ENCODE results near the gene SERF2.
"Not testable (repeated sequence)": the region's sequence is repeated elsewhere in the genome, so short reads cannot be mapped to it uniquely, and the experiment has no call there.

The SERF2 gene

DNA sequence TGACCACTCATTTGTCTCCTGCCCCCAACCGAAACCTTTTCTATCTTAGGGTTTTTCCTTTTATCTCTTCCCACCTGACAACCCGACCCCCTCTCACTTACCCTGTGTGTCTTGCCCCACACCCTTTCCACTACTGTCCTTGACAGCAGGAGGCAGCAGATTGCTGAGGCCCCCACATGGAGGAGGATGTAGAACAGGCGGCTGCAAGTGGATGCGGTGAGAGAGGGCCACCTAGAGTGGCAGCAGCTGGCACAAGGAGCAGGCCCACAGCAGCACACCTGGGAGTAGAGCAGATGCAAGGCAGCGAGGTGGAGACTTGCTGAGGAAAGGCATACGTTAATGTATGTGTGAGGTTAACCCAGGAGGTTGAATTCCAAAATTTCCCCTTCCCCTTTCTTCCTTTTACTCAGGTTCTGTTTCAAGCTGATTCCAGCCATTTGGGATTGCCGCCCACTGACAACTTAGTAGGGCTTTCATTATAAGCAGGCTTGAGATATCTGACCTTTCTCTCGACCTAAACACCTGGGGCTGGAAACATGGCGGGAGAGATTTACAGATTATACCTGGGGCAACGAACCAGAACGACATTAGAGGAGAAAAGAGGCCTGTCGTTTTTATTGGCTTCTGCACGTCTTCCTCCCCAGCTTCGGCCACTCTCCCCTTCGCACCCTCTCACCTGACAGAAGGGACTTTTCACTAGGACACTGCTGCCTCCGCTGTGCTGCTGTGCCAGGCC is 7.3 kb downstream of the SERF2 start:
- TF ChIP-seq JUND (IDR thresholded peaks at IDR 0.05; ENCODE audit: low read depth): no peak
- DNase-seq (ENCODE audit: low read depth in 1 of 2, low spot score in 1 of 2): peak in 1 of 2 experiments; percentile 35
- in situ Hi-C loops (cut with HindIII; ENCODE audit: low pct_unique_long_range_greater_than_20kb, low sequenced_read_pairs): no loop called here

DNA sequence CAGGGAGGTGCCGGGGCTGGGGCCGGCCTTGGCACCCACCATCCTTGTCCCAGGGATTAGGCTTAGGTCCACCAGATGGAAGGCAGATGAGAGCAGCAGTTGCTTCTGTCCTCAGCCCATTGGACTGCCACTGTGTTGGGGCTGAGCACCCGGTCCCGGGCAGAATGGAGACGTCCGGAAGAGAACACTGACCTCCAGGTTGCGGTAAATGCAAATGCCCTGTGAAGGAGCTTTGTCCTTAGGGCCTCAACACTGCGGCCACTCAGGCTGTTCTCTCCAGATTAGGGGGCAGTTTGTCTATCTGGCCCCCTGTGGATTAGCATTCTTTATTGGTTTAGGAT is 7.8 kb downstream of the SERF2 start, which contains the start of gene SERINC4:
Gene SERINC4 (minus strand): TSS at position 276 of the 341 bp plus-strand sequence. CDS start 234 bp downstream, at position 42.
- in situ Hi-C loops (cut with HindIII; ENCODE audit: low pct_unique_long_range_greater_than_20kb, low sequenced_read_pairs): no loop called here
- DNase-seq (ENCODE audit: low read depth in 1 of 2, low spot score in 1 of 2): no peak
- TF ChIP-seq JUND (IDR thresholded peaks at IDR 0.05; ENCODE audit: low read depth): no peak

- DNase-seq (ENCODE audit: low read depth in 1 of 2, low spot score in 1 of 2): peak; percentile 54 to 93
- in situ Hi-C loops (cut with HindIII; ENCODE audit: low pct_unique_long_range_greater_than_20kb, low sequenced_read_pairs): no loop called here
- TF ChIP-seq JUND (IDR thresholded peaks at IDR 0.05; ENCODE audit: low read depth): no peak
Observed at GRCh38 chr15:43800286-43801141, 8.4 kb downstream of the SERF2 start, which contains the start of gene HYPK. Gene HYPK, plus strand, starts transcription at chr15:43800599. Its CDS starts 24 bp downstream, at chr15:43800623.

DNA sequence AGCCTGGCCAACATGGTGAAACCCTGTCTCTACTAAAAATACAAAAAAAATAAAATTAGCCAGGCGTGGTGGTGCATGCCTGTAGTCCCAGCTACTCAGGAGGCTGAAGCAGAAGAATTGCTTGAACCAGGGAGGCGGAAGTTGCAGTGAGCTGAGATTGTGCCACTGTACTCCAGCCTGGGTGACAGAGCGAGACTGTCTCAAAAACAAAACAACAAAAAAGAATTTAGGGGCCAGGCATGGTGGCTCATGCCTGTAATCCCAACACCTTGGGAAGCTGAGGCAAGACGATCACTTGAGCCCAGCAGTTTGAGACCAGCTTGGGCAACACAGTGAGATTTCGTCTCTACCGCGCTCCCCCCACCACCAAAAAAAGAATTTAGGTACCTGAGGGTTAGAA is 10.6 kb downstream of the SERF2 start:
- in situ Hi-C loops (cut with HindIII; ENCODE audit: low pct_unique_long_range_greater_than_20kb, low sequenced_read_pairs): not testable (repeated sequence)

GRCh38 chr15:43808435-43808950 is 16.4 kb downstream of the SERF2 start:
- DNase-seq (ENCODE audit: low read depth in 1 of 2, low spot score in 1 of 2): no peak
- in situ Hi-C loops (cut with HindIII; ENCODE audit: low pct_unique_long_range_greater_than_20kb, low sequenced_read_pairs): no loop called here
- no peak for TF ChIP-seq JUND (IDR thresholded peaks at IDR 0.05; ENCODE audit: low read depth)

More for the DNA sequence above, 10.6 kb downstream of the SERF2 start:
- not testable (repeated sequence) for DNase-seq (ENCODE audit: low read depth in 1 of 2, low spot score in 1 of 2)

DNA sequence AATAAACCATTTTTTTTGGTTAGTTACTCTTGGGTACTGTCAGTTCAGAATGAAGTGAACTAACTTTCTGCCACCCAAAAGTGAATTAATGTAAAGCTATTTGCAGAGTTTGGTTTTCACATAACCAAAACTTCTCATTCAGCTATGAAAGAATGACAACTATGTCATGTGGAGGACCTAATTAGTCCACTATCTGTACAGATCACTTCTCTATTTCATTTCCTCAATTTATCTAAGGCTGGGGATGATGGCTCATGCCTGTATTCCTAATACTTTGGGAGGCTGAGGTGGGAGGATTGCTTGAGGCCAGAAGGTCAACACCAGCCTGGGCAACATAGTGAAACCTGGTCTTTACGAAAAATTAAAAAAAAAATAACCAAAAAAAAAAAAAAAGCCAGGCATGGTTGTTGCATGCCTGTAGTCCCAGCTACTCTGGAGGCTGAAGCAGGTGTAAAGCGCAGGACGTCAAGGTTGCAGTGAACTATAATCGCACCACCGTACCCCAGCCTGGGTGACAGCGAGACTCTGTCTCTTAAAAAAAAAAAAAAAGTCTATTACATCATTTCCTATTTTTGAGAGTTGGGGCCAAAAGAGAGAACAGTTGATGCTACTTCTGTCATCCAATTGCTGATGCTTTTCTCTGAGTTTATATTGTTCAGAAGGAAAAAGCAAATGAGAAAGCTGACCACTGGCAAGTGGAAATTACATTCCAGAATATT is 17.0 kb downstream of the SERF2 start:
- no peak for DNase-seq (ENCODE audit: low read depth in 1 of 2, low spot score in 1 of 2)
- no peak for TF ChIP-seq JUND (IDR thresholded peaks at IDR 0.05; ENCODE audit: low read depth)
- in situ Hi-C loops (cut with HindIII; ENCODE audit: low pct_unique_long_range_greater_than_20kb, low sequenced_read_pairs): no loop called here

GRCh38 chr15:43815064-43815463 is 22.9 kb downstream of the SERF2 start:
- DNase-seq (ENCODE audit: low read depth in 1 of 2, low spot score in 1 of 2); in situ Hi-C loops (cut with HindIII; ENCODE audit: low pct_unique_long_range_greater_than_20kb, low sequenced_read_pairs): not testable (repeated sequence)

DNA sequence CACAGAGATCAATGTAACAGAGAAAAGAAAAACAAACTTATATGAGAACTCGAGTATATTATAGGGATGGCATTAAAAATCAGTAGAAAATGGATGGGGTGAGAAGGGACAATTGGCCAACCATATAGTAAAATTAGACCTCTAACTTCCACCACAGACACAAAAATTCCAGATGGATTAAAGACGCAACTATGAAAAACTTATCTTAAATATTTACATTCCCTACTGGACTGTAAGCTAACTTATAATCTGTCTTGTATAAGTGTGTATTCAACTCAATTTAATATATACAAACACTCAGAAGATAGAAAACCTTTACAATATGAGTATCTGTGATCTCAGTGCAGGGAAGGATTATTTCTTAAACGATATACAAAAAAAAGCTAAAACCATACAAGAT is 29.4 kb downstream of the SERF2 start:
- DNase-seq (ENCODE audit: low read depth in 1 of 2, low spot score in 1 of 2): no peak
- in situ Hi-C loops (cut with HindIII; ENCODE audit: low pct_unique_long_range_greater_than_20kb, low sequenced_read_pairs): no loop called here
- TF ChIP-seq JUND (IDR thresholded peaks at IDR 0.05; ENCODE audit: low read depth): no peak

DNA sequence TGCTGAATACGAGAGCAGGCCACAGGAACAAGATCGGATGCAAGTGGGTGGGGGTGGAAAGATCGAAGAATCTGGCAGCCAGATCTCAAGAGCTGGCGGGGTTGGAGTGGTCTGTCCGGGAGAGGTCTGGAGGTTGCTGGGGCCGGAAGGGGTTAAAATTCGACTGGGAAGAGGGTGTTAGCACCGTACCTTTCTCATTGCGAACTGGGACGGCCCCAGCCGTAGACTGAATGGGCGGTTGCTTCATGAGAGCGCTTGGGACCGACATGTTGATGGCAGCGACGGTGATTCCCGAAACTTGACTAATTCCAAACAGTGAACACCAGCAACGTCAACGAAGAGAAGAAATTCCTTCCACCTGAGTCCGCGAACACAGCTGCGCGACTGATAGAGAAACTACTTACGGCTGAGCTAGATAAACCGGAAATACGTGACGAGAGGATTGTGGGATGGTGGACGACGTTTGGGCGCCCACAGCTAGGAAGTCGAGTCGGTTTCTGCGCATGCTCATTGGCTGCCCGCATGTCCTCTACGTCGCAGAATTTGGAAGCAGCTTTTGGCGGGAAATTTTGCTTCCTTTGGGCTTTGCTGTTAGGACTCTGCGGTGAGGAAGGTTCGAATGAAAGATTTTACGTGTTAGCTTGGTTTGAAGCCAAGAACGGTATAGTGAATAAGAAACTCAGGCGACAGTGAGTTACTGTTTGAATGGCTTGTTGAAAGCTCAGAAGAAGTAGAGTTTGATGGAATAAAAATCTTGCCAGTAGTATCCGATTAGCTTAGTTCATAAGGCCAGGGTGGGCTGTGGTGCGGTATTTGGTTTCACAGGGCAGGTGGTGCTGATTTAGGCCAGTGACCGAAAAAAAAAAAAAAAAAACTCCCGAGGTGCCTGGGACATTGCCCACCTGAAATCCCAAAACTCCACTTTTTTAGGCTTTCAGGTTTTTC is 32.5 kb downstream of the SERF2 start, which contains the start of gene MFAP1:
Gene MFAP1 (minus strand): TSS at position 389 of the 945 bp plus-strand sequence. CDS start 121 bp downstream, at position 268.
- in situ Hi-C loops (cut with HindIII; ENCODE audit: low pct_unique_long_range_greater_than_20kb, low sequenced_read_pairs): no loop called here
- TF ChIP-seq JUND (IDR thresholded peaks at IDR 0.05; ENCODE audit: low read depth): no peak
- peak; percentile 87 to 98 for DNase-seq (ENCODE audit: low read depth in 1 of 2, low spot score in 1 of 2)

DNA sequence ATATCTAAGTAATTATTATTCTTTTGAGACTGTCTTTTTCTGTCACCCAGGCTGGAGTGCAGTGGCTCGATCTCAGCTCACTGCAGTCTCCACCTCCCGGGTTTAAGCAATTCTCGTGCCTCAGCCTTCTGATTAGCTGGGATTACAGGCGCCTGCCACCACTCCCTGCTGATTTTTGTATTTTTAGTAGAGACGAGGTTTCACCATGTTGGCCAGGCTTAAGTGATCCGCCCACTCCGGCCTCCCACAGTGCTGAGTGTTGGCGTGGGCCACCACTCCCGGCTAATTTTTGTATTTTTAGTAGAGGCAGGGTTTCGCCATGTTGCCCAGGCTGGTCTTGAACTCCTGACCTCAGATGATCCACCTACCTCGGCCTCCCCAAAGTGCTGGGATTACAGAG is 33.2 kb downstream of the SERF2 start:
- DNase-seq (ENCODE audit: low read depth in 1 of 2, low spot score in 1 of 2); in situ Hi-C loops (cut with HindIII; ENCODE audit: low pct_unique_long_range_greater_than_20kb, low sequenced_read_pairs): not testable (repeated sequence)

DNA sequence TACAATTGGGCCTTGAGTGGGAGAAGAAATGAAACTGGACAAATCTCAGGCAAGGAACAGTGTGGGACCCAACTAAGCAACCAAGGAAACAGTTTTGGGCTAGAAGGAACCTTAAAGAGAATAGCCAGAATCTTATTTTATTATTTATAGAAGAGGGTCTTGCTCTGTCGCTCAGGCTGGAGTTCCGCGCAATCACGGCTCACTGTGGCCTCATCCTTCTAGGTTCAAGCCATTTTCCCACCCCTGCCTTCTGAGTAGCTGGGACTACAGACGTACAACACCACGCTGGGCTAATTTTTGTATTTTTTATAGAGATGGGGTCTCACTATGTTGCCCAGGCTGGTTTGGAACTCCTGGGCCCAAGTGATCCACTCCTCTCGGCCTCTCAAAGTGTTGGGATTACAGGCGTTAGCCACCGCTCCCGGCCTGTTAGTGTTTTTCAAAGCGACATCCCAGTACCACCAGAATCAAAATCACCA is 33.9 kb downstream of the SERF2 start:
- in situ Hi-C loops (cut with HindIII; ENCODE audit: low pct_unique_long_range_greater_than_20kb, low sequenced_read_pairs): no loop called here
- DNase-seq (ENCODE audit: low read depth in 1 of 2, low spot score in 1 of 2): no peak
- TF ChIP-seq JUND (IDR thresholded peaks at IDR 0.05; ENCODE audit: low read depth): no peak
